ENCODE data around the gene TMEM242.

Gene TMEM242

DNA sequence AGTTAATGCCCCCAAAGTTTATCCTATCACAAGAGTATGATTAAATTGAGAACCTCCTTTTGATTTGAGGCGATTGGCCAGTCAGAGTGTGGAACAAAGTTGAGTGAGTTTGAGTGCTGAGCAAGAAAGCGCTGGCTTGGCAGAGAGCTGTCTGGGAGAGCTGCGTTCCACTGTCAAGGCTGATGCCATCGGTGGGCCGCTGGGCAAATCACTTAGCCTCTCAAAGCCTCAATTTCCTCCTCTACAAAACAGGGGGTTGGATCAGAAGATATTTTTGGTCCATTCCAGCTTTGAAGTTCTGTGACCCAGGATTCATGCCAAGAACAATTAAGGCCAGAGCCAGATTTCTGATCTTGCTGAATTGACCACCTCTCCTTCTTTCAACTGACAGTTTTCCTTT lies 60.2 kb downstream of the TMEM242 start:
- TF ChIP-seq CTCF (IDR thresholded peaks at IDR 0.05) = no peak

- TF ChIP-seq CTCF (IDR thresholded peaks at IDR 0.05) = no peak
Observed at GRCh38 chr6:157261606-157262005, 61.7 kb downstream of the TMEM242 start.

DNA sequence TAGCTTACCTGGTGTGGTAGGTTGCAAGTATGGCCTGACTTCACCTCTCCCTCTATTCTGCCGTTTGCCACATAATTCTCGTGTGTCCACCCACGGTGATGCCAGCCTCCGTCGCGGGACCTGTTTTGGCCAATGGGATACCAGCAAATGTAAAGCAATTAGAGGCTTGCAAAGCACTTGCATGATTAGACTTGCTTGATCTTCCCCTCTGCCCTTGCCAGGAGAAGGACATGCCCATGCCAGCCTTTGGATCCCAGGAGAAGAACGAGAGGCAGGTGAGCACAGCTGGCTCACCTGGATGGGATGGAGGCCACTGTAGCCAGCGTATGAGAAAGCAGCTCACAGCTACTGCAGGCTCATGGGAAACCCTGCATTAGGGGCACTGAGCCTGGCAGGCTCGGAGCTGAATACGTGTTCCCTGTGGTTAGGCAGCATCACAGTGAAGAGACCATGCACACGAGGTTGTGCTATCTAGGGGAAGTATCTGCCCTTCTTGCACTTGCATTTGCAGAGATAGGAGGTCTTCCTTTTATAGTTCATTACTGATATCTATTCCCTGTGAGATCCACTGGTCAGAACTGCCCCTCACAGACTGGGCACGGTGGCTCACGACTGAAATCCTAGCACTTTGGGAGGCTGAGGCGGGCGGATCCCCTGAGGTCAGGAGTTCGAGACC lies 62.4 kb downstream of the TMEM242 start:
- no peak for TF ChIP-seq CTCF (IDR thresholded peaks at IDR 0.05)

DNA sequence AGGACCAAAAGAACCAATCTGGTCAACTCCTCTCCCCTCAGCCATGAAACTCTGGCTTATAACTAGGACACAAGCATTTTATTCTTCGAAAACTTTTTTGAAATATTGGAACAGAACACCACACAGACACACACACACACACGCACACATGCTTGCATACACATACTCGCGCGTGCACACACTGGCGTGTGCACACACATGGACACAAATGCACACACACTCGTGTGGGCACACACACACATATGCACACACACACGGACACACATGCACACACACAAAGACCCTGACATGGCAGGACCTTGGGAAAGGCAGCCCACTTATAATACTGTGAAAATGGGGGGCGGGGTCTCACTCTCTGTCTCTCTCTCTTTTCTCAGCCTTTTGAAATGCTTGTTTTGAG lies 63.9 kb downstream of the TMEM242 start:
- no peak for TF ChIP-seq CTCF (IDR thresholded peaks at IDR 0.05)

DNA sequence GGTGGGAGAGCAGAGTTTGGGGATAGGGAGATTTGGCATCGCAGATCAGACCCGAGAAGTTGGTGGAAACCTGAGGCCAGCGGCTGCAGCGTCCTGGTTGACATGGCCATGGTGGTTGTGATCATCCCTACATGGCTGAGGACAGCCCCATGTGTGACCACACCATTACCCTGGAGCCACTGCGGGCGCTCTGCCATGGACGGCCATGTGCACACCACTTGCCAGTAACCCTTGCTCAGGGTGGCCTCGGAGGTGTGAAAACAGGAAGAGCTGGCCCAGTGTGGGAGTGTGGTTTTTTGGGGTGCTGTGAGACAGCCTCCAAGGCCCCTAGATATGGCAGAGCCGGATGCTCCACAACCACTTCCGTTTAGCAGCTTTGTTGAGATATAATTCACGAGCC lies 64.4 kb downstream of the TMEM242 start:
- TF ChIP-seq CTCF (IDR thresholded peaks at IDR 0.05) = no peak

- TF ChIP-seq CTCF (IDR thresholded peaks at IDR 0.05) = no peak
Observed at GRCh38 chr6:157255079-157255478, 68.2 kb downstream of the TMEM242 start.

DNA sequence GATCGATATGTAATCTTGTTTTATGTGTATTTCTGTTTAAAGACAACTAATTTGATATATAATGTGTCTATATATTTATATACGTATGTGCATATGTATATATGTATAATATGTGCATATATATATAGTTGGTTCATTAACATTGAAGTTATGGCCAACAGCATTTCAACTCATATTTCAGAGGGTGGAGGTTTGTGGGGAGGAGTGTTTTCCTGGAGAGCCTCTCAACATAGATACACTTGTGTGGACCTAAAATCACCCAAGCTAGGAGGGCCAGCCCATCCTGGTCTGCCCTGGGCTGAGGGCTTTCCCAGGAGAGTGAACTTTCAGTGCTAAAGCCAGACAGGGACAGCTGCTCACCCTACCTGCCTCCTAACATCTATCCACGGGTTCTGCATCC lies 68.8 kb downstream of the TMEM242 start:
- no peak for TF ChIP-seq CTCF (IDR thresholded peaks at IDR 0.05)

GRCh38 chr6:157253699-157254098 lies 69.6 kb downstream of the TMEM242 start:
- TF ChIP-seq CTCF (IDR thresholded peaks at IDR 0.05) = no peak

All from LNCAP (cell line).